NCI-H187 treated with DMSO at 0.1 percent for 48 hours (cell line): Measurements from ENCODE around the gene TRIM17.

Experiments used
- DNase-seq: peaks from one replicate; lab custom pipeline; 2025; lab: John Stamatoyannopoulos, UW

TRIM17 gene

DNA sequence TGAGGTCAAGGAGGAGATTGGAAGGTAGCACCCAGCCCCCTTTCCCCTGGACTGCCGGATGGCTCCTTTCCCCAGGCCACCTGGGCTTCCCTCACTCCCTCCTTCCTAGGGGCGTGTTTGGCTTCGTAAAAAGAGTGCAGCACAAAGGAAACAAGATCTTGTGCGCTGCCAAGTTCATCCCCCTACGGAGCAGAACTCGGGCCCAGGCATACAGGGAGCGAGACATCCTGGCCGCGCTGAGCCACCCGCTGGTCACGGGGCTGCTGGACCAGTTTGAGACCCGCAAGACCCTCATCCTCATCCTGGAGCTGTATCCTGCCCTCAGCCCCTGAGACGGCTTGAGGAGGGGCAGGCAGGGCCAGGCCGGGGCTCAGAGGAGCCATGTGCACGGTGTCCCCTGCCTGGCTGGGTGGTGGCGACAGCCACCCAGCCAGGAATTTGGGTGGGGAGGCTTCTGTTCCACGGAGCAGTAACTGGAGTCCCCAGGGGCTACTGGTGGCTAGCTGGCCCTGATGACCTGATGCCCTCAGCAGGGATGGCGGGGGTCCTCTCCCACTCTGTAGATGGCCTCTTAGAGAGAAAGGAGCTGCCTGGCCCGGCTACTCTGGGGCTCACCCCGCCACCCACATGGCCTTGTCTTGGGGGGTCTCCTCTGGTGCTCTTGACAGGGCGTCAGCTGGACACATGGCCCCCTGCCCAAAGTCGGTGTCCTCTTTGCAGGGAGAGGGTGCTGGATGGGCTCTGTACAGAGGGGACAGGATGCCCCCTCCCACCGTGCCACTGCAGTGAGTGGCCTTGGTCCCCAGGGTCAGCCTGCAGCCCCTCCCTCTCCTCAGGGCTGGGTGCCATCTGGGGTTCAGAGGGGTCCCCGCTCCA, 49.6 kb downstream of the TRIM17 start:
- no peak for DNase-seq

DNA sequence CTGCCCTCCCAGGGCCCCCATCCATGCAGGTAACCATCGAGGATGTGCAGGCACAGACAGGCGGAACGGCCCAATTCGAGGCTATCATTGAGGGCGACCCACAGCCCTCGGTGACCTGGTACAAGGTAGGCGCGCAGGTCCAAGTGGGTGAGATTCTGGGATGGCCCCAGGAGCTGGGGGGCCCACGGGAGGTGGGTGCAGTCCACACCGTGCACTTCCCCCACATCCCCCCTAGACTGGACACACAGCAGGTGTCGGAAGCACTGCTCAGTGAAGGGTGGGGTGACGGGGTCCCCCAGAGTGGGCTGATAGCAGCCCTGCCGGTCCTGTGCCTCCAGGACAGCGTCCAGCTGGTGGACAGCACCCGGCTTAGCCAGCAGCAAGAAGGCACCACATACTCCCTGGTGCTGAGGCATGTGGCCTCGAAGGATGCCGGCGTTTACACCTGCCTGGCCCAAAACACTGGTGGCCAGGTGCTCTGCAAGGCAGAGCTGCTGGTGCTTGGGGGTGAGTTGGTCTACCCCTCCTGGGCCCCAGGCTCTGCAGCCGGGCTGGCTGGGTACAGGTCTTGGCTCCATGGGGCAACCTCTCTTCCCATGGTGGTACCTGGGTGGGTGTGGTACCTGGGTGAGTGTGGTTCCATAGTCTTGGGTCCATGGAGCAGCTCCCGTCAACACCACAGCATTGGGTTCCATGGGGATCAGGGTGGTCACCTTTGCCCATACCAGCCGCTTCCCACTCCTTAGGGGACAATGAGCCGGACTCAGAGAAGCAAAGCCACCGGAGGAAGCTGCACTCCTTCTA, 50.4 kb downstream of the TRIM17 start:
- no peak for DNase-seq

DNA sequence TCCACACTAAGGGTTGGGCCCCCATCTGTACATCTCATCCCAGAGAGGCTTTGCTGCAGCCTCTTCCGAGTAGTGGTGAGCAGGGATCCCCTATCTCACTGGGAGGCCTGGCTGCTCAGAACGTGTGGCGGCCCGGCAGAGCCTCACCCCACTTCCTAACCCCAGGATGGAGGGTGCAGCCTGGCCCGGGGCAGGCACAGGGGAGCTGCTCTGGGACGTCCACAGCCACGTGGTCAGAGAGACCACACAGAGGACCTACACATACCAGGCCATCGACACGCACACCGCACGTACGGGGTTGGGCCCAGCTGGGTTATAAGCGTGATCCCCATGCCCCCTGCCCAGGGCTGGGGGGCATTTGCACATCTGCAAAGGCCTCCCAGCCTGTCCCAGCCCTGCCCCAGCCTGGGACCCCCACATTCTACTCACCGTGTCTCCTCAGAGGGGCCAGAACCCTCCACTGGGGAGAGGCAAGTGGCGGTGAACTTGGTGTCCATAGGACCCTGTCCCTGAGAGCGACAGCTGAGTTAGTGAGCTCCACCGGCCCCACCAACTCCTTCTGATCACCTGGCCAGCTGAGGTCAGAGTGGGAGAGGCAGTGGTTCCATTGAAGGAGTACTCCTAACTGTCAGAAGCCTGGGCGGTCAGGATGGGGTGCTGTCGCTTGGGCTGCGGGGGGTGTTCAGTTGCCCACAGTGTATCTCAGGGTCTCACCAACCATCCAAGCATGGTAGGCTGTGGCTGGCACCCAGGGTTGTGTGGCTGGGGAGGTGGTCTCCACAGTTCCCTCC, 51.2 kb downstream of the TRIM17 start:
- DNase-seq, result no peak

DNA sequence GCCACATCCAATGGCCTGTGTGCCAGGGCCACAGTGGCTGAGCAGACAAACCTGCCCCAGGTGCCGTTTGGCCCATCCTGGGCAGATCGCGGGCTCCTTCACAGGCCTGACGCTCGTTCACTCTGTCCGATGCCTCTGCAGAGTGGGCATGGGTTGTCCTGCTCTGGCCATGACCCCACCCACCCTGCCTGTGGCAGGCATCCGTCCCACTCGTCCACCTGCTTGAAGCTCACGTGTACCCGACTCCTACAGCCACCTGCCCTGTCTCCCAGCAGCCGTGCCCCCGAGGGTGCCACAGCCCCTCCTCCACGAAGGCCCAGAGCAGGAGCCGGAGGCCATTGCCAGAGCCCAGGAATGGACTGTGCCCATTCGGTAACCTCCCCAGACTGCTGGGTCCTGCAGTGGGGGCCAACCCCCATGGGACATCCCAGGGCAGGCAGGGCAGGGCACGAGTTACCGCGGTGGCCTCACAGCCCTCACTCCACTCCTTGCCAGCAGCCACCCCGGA, 51.9 kb downstream of the TRIM17 start:
- DNase-seq, result no peak

DNA sequence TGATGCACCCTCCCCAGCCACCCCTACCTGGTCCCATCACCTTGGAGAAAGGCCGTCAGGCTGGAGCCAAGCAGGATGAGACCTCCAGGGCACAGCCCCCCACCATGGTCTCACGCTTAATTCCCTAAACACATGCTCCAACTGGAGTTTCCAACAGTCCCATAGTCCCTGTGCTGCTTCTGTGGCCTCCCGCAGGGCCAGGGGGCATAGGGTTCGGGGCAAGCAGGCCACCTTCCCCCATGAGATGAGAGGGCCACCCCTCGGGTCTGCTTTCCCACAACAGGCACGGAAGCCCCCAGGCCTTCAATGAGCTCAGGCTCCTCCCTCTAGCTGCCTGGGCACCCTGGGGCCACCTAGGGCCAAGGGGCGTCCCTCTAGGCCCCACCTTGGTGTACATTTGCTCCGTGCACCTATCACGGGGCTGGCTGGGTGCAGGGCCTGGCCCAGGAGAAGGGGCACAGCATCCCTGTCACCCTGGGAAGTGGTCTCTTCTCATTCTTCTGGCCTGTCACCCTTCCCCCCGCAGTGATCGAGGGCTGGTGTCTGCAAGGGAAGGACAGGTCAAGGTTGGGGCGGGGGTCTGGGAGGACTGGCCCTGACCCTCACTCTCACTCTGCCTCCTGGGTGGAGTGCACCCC, 52.5 kb downstream of the TRIM17 start:
- no peak for DNase-seq

DNA sequence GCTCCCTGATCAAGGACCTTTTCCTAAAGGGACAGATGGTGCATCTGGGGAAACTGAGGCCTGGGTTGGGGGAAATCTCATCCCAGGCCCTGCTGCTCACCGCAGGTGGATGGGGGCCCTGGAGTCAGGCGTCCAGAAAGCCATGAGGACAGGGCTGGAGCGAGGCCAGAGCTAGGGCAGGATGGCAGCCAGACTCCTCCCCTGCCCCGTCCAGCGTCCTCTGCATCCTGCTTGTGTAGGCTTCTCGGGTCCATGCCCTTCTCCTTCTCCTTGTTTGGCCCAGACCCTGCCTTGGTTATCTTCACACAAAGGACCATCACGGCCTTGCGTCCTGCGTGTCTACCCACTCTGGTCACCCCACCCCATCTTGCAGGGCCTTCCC, 53.0 kb downstream of the TRIM17 start:
- DNase-seq, result no peak

DNA sequence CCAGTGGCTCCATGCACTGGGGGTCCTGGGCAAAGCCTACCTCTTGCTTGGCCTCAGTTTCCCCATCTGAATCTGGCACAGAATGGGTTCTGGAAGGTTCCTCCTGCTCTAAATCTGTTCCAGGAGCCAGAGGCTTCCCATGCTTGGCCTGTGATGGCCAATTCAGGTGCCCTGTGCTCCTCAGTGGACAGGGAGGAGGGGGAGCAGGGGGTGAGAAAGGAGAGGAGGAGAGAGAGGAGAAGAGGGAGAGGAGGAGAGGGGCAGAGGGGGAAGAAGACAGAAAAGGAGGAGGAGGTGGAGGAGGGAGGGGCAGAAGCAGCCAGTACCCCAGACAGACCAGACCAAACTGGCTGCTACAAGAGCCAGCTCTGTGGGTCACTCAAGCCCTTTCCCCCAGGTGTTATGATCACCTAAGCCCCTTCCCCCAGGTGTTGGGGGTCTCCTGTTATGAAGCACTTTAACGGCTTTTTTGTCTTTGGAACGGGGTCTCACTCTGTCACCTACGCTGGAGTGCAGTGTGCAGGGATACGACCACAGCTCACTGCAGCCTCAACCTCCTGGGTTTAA, 53.7 kb downstream of the TRIM17 start:
- DNase-seq, result no peak

DNA sequence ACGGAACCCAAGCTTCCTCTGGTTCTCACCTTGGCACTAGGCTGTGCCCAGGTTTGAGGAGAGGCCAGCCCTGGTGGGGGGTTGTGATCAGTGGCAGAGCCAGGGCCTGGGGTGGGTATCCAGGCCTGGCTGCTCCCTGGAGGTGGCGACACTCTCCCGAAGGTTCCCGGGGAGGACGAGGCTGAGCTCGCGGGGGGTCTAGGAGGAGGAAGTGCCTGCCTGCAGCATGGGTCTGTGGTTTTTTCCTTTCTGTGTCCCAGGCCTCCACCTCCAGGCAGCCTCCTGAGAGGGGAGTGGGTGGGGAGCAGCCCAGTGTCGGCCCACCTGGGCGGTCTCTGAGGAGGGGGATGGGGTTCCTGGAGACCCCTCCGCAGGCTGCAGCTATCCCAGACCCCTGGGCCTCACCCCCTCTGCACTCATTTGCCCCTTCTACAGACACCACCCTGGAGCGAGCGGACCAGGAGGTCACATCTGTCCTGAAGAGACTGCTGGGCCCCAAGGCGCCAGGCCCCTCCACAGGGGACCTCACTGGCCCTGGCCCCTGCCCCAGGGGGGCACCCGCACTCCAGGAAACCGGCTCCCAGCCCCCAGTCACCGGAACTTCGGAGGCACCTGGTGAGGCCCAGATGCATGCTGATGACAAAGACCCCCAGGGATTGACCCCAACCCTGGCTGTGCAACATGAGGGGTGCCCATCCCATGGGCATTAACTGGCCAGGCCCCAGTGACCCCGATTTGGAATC, 54.3 kb downstream of the TRIM17 start:
- DNase-seq, result no peak

DNA sequence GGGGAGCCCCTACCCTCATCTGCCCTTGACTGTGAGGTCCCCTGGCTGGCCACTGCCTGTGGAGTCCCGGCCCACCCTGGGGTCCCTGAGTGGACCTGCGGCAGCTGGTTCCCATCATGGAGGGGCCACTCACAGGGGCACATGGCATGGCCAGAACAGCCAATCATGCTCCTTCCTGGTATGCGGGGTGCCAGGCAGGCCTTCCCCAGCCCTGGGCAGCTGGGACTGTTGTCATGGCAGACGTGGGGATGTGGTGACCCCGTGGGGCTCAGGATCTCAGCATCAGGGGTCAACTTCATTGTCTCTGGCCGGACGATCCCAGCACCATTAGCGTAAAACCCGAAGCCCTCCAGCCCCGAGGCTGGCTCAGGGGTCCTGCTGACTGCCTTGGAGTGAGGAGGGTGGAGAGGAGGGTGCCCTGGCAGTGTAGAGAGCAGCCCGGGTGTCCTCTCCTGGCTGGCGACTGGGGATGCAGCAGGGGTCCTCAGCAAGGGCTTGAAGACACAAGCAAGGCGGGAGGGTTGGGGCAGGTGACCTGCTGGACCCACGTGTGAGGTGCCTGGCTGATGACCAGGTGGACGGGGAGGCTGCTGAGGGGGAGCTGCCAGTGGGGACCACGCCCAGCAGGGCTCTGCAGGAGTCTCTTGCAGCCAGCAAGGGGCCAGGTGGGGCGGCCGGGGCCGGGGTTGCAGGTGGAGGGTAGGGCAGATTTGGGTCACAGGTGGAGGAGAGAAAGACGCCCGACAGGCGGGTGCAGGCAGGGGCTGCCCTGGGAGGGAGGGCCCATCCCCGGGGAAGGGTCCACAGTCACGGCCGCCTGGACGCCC, 55.1 kb downstream of the TRIM17 start:
- DNase-seq, result no peak

DNA sequence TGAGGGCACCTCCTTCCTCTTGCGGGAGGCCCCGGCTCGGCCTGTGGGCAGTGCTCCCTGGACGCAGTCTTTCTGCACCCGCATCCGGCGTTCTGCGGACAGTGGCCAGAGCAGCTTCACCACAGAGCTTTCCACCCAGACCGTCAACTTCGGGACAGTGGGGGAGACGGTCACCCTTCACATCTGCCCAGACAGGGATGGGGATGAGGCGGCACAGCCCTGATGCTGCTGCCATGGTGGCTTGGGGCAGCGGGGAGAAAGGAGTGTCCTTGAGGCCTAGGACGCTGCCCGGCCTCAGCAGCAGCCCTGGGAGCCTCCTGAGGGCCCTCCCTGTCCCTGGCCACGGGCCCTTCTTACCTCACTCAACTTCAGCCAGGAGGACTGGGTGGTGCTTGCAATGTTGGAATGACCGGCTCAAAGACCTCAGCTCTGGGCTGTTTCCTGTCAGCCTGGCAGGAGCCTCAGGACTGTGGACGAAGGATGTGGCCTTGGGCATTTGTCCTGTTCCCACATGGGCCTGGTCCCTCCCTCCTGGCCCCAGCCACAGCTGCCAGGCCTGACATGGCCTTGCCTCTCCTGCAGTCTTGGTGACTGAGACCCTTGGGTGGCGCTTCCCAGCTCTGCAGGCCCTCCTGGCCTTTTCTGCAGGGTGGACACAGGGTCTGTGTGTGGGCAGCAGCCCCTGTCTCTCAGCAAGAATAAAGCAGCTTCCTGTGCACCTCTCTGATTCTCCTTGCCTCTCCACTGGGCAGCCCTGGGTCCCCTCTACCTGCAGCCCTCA, 55.9 kb downstream of the TRIM17 start:
- no peak for DNase-seq

DNA sequence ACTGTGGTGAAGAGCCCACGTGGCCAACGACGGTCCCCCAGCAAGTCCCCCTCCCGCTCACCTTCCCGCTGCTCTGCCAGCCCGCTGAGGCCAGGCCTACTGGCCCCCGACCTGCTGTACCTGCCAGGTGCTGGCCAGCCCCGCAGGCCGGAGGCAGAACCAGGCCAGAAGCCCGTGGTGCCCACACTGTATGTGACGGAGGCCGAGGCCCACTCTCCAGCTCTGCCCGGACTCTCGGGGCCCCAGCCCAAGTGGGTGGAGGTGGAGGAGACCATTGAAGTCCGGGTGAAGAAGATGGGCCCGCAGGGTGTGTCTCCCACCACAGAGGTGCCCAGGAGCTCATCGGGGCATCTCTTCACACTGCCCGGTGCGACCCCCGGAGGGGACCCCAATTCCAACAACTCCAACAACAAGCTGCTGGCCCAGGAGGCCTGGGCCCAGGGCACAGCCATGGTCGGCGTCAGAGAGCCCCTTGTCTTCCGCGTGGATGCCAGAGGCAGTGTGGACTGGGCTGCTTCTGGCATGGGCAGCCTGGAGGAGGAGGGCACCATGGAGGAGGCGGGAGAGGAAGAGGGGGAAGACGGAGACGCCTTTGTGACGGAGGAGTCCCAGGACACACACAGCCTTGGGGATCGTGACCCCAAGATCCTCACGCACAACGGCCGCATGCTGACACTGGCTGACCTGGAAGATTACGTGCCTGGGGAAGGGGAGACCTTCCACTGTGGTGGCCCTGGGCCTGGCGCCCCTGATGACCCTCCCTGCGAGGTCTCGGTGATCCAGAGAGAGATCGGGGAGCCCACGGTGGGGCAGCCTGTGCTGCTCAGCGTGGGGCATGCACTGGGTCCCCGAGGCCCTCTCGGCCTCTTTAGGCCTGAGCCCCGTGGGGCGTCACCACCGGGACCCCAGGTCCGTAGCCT, 56.8 kb downstream of the TRIM17 start:
- DNase-seq, result no peak

DNA sequence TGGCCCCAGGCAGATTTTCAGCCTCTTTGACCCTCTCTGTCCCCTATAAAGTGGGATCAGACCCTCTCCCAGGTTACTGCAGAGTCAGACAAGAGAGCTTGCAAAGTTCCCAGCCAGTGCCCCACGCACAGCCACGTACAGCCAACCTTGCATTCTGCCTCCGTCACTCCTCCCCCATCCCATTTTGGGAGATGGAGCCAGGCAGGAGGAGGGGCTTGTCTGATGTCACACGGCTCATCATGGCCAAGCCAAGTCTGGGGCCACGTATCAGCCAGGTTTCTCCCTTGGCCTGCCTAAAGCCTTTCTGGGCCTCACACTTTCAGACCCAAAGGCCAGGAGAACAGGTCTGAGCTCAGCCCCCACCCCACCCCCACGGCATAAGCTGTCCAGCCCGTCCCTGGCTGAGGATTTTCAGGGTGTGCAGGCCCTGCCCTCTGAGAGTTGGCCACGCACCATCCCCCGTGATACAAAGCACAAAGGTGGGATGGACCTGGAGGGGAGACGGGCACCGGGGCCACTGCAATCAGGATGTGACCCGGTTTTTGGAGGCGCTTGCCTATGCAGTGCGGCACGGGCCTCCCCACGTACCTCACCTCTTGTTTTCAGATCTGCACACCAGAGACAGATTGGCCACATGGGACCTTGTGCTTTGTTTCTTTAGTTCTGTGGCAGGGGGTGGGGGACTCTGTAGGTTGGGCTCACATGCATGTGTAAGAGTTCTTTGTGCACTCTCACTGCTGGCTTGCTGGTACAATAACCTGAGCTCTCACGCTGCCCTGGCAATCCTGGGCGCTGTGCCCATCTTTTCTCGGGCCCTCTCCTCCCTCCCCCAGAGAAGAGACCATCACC, 57.7 kb downstream of the TRIM17 start:
- DNase-seq, result no peak

DNA sequence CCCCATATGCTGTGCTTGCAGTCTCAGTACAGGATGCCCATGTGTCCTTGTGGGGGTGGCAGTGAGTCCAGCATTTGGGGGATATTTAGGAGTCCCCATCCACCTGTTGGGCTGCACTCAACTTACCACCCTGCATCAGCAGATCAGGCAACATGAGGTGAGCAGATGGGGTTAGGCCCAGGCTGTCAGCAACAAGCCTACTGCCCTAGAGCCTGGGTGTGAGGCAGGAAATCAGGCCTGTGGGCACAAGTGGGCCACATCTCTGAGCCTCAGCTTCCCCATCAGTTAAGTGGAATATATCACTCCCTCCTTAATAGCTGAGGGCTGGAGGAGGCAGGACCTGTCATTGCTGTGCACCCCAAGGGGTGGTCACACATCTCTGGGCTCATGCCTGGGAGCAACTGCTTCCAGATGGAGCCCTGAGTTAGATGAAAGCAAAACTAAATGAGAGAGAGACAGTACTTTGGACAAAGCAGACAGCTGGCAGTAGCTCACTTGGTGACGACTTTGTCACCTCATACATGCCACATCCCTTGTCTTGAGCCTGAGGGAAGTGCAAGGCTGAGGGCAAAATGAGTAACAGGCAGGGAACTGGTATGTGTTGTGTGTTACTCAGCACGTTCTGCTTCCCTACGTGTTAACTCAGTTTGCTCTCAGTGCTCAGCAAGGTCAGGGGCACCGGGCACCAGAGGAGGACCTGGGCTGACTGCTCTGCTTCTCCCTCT, 58.5 kb downstream of the TRIM17 start:
- no peak for DNase-seq
